Measurements from ENCODE around the gene KRTAP10-4. TPM values are rescaled to one million over a fixed set of nuclear protein-coding genes. Genes with fewer than 3 reads are reported as not detected.

The KRTAP10-4 gene
- total and polyA plus RNA-seq, 2 donors (not counting 1 experiment from before 2014, with no cell fraction given): not detected

- Histone ChIP-seq H3K4me3 (replicated peaks in 1 of 4; ENCODE audit: control extremely low read depth in 1 of 4, insufficient read depth in 1 of 4, low read depth in 3 of 4, low read length in 4 of 4) (no peak overlapping the region), H3K79me2 (ENCODE audit: control insufficient read depth, insufficient read depth, low read length) (no peaks in the 10 kb centered on the region), H3K9ac (ENCODE audit: insufficient read depth, low read length) (no peak overlapping the region), H3K4me1 (ENCODE audit: control insufficient read depth, extremely low read depth, insufficient read depth, low read length) (no peaks in the 10 kb centered on the region), H4K20me1 (ENCODE audit: control insufficient read depth, extremely low read depth, insufficient read depth, low read length) (no peaks in the 10 kb centered on the region), H3K27me3 (ENCODE audit: control insufficient read depth, insufficient read depth, low read length) (no peaks in the 10 kb centered on the region), H3K36me3 (ENCODE audit: control insufficient read depth, insufficient read depth, low read length) (no peaks in the 10 kb centered on the region), H3K4me2 (ENCODE audit: extremely low read depth, insufficient read depth, low read length) (no peak overlapping the region), H3K9me3 (ENCODE audit: control insufficient read depth, insufficient read depth, low read depth, low read length) (no peaks in the 10 kb centered on the region), H3K27ac (ENCODE audit: insufficient read depth, low read length) (no peak overlapping the region), H2AFZ (ENCODE audit: low read length) (no peak overlapping the region)
- no peak for TF ChIP-seq CTCF (conservative IDR thresholded peaks at IDR 0.05 in 1 of 2, IDR thresholded peaks at IDR 0.05 in 1 of 2; ENCODE audit: low read depth in 1 of 2, low read length in 2 of 2)
- DNase-seq (ENCODE audit: low read depth in 2 of 2): no peak
These were observed 34.5 kb upstream of the KRTAP10-4 start for GRCh38 chr21:44539046-44539445.

DNA sequence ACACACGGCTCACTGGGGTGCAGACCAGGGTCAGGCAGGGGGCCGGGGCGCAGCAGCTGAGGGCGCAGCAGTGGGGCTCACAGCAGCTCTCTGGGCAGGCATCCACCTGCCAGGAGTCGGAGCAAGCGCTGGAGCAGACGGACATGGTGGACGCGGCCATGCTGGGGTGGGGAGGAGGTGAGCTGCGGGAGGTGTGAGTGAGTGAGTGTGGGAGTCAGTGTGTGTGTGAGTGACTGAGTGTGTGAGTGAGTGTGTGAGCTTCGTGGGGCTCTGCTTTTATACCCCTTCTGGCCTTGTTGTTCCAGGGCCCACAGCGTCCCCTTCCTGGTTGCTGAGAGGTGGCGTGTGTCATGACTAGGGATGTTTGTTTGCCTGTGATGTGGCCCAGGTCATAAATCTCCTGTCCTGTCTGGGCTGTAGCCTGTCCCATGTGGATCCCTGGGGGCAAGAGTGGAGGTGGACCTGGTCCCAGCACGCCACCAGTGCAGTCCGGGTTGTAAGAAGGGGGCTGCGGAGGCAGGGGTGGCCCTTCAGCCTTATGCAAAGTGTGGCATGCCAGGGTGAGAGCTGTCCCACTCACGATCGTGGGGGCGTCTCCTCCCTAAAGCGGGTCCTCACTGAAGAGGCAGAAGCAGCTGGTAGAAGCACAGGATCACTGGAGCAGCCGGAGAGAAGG, 33.4 kb upstream of the KRTAP10-4 start, which contains the start of gene KRTAP10-1:
TSS of gene KRTAP10-1 (minus strand) at position 205 of the 676 bp plus-strand sequence. CDS start at position 160, 45 bp downstream.
- Histone ChIP-seq H2AFZ (ENCODE audit: low read length) (no peak within 1 kb of the TSS), H3K27ac (ENCODE audit: insufficient read depth, low read length) (no peak within 1 kb of the TSS), H3K36me3 (ENCODE audit: control insufficient read depth, insufficient read depth, low read length) (no peaks in the 10 kb centered on the region), H3K4me2 (ENCODE audit: extremely low read depth, insufficient read depth, low read length) (no peak within 1 kb of the TSS), H3K4me1 (ENCODE audit: control insufficient read depth, extremely low read depth, insufficient read depth, low read length) (no peaks in the 10 kb centered on the region), H3K9ac (ENCODE audit: insufficient read depth, low read length) (no peak within 1 kb of the TSS), H3K79me2 (ENCODE audit: control insufficient read depth, insufficient read depth, low read length) (no peaks in the 10 kb centered on the region), H3K4me3 (replicated peaks in 1 of 4; ENCODE audit: control extremely low read depth in 1 of 4, insufficient read depth in 1 of 4, low read depth in 3 of 4, low read length in 4 of 4) (no peak within 1 kb of the TSS), H3K9me3 (ENCODE audit: control insufficient read depth, insufficient read depth, low read depth, low read length) (no peaks in the 10 kb centered on the region), H3K27me3 (ENCODE audit: control insufficient read depth, insufficient read depth, low read length) (no peaks in the 10 kb centered on the region), H4K20me1 (ENCODE audit: control insufficient read depth, extremely low read depth, insufficient read depth, low read length) (no peaks in the 10 kb centered on the region)
- no peak for DNase-seq (ENCODE audit: low read depth in 2 of 2)
- TF ChIP-seq EZH2 (IDR thresholded peaks at IDR 0.05; ENCODE audit: low read length, missing control alignments): no peak

DNA sequence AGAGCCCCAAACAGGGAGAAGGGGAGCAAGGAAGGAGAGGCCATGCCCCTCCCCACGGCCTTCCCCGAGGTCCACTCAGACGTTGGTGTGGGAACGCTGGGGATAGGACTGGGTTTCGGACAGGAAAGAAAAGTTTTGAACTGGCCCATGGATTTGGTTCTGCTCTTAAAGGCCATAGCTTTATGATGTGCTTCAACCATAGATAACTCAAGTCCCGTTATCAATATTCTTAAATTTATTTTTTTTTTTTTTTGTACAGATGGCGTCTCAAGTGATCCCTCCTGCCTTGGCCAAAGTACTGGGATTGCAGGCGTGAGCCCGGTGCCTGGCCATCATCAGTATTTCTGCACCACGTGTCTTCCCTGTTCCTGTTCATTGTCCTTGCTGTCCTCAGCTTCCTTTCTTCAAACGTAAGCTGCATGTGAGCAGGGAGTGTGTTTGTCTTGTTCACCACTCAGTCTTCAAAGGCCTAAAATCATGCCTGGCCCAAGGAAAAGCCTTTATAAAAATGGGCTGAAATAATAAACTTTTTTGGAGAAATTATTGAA, 32.7 kb upstream of the KRTAP10-4 start:
- no peaks in the 10 kb centered on the region for H3K79me2 ChIP-seq (ENCODE audit: control insufficient read depth, insufficient read depth, low read length)
- no peak overlapping the region for H3K9ac ChIP-seq (ENCODE audit: insufficient read depth, low read length)
- no peaks in the 10 kb centered on the region for H3K27me3 ChIP-seq (ENCODE audit: control insufficient read depth, insufficient read depth, low read length)
- no peaks in the 10 kb centered on the region for H4K20me1 ChIP-seq (ENCODE audit: control insufficient read depth, extremely low read depth, insufficient read depth, low read length)
- no peak overlapping the region for H3K4me3 ChIP-seq (replicated peaks in 1 of 4; ENCODE audit: control extremely low read depth in 1 of 4, insufficient read depth in 1 of 4, low read depth in 3 of 4, low read length in 4 of 4)
- no peaks in the 10 kb centered on the region for H3K9me3 ChIP-seq (ENCODE audit: control insufficient read depth, insufficient read depth, low read depth, low read length)
- no peaks in the 10 kb centered on the region for H3K36me3 ChIP-seq (ENCODE audit: control insufficient read depth, insufficient read depth, low read length)
- no peak for DNase-seq (ENCODE audit: low read depth in 2 of 2)
- H3K4me2 ChIP-seq (ENCODE audit: extremely low read depth, insufficient read depth, low read length): no peak overlapping the region
- TF ChIP-seq CTCF (conservative IDR thresholded peaks at IDR 0.05 in 1 of 2, IDR thresholded peaks at IDR 0.05 in 1 of 2; ENCODE audit: low read depth in 1 of 2, low read length in 2 of 2) (no peak), EZH2 (IDR thresholded peaks at IDR 0.05; ENCODE audit: low read length, missing control alignments) (no peak)
- H3K4me1 ChIP-seq (ENCODE audit: control insufficient read depth, extremely low read depth, insufficient read depth, low read length): no peaks in the 10 kb centered on the region
- no peak overlapping the region for H2AFZ ChIP-seq (ENCODE audit: low read length)
- no peak overlapping the region for H3K27ac ChIP-seq (ENCODE audit: insufficient read depth, low read length)
